ENCODE data around the gene NDUFAF3. TPM values are rescaled to one million over a fixed set of nuclear protein-coding genes. Genes with fewer than 3 reads are reported as not detected.
"Not testable (repeated sequence)": the region's sequence is repeated elsewhere in the genome, so short reads cannot be mapped to it uniquely, and the experiment has no call there.

The NDUFAF3 gene
- total and polyA plus RNA-seq, 2 donors (not counting 3 experiments of a cell fraction or from before 2014, with no cell fraction given): 91.1 to 91.4 TPM

GRCh38 chr3:49008627-49009026 lies 13.3 kb upstream of the NDUFAF3 start:
- TSS peak; percentile 5 for BruUV-seq (replicated peaks)
- H3K27ac ChIP-seq (ENCODE audit: insufficient read depth, low read depth, low read length); H3K9ac ChIP-seq (replicated peaks; ENCODE audit: extremely low read depth, insufficient read depth, low read length); H3K9me3 ChIP-seq (replicated peaks; ENCODE audit: control insufficient read depth, insufficient read depth, low read length); H2AFZ ChIP-seq (ENCODE audit: low read depth, low read length); H3K27me3 ChIP-seq (ENCODE audit: control insufficient read depth in 2 of 2, insufficient read depth in 2 of 2, low read length in 2 of 2); H4K20me1 ChIP-seq (replicated peaks; ENCODE audit: control insufficient read depth, extremely low read depth, insufficient read depth, low read length); H3K4me3 ChIP-seq (replicated peaks in 1 of 3; ENCODE audit: insufficient read depth in 1 of 3, low read depth in 1 of 3, low read length in 3 of 3); intact Hi-C loops (cut with micrococcal nuclease); H3K9me1 ChIP-seq (replicated peaks; ENCODE audit: control insufficient read depth, extremely low read depth, insufficient read depth, low read length); DNase-seq (ENCODE audit: low read depth, low spot score); dilution Hi-C loops (cut with MboI; ENCODE audit: extremely low pct_ligation_motif_present, low sequenced_read_pairs): not testable (repeated sequence)
- peaks cover 38% of the 10 kb centered on the region for H3K79me2 ChIP-seq (ENCODE audit: control insufficient read depth, insufficient read depth, low read length)
- peak; percentile 60 for FAIRE-seq
- H3K4me2 ChIP-seq (ENCODE audit: insufficient read depth, low read length): peak overlapping the region; percentile 70
- peak; percentile 24 for TF ChIP-seq POLR2A (IDR thresholded peaks at IDR 0.05; ENCODE audit: low read depth, low read length)
- peaks cover 15% of the 10 kb centered on the region for H3K4me1 ChIP-seq (ENCODE audit: control insufficient read depth, extremely low read depth, insufficient read depth, low read length)
- ChIA-PET CTCF (interaction anchor here (0.7 to 12.8 kb wide), 4 partner anchors 13 to 441 kb away, joined by 3 to 254 read pairs (median 32); partner anchors contain the start of genes NDUFAF3 and P4HTM), POLR2A (interaction anchor here (1.0 to 3.7 kb wide), 5 partner anchors 8 to 21 kb away, joined by 3 to 40 read pairs (median 4); partner anchors contain the start of genes DALRD3, IMPDH2, NDUFAF3 and P4HTM)
- peaks cover 0 to 21% of the 10 kb centered on the region in 2 experiments for H3K36me3 ChIP-seq (ENCODE audit: control insufficient read depth in 2 of 2, extremely low read depth in 1 of 2, insufficient read depth in 2 of 2, low read length in 2 of 2)

- intact Hi-C loops (cut with micrococcal nuclease) (no loop called here), dilution Hi-C loops (cut with MboI; ENCODE audit: extremely low pct_ligation_motif_present, low sequenced_read_pairs) (no loop called here)
- H4K20me1 ChIP-seq (replicated peaks; ENCODE audit: control insufficient read depth, extremely low read depth, insufficient read depth, low read length): no peaks in the 10 kb centered on the region
Measured at GRCh38 chr3:49009396-49009795, 12.5 kb upstream of the NDUFAF3 start.

More at GRCh38 chr3:49009396-49009795, 12.5 kb upstream of the NDUFAF3 start:
- no TSS peak for BruUV-seq (replicated peaks)
- CTCF ChIA-PET: interaction anchor here (3.6 to 12.8 kb wide), 2 partner anchors 13 to 21 kb away, joined by 38 to 254 read pairs; partner anchors contain the start of genes NDUFAF3 and P4HTM
- FAIRE-seq (no peak), DNase-seq (ENCODE audit: low read depth, low spot score) (no peak)
- POLR2A ChIA-PET: interaction anchor here (1.0 to 3.7 kb wide), 6 partner anchors 7 to 20 kb away, joined by 3 to 40 read pairs (median 4); partner anchors contain the start of genes DALRD3, IMPDH2, NDUFAF3 and P4HTM
- Histone ChIP-seq H3K4me1 (ENCODE audit: control insufficient read depth, extremely low read depth, insufficient read depth, low read length) (peaks cover 15% of the 10 kb centered on the region), H3K9ac (replicated peaks; ENCODE audit: extremely low read depth, insufficient read depth, low read length) (no peak overlapping the region), H3K9me3 (replicated peaks; ENCODE audit: control insufficient read depth, insufficient read depth, low read length) (no peaks in the 10 kb centered on the region), H3K4me3 (replicated peaks in 1 of 3; ENCODE audit: insufficient read depth in 1 of 3, low read depth in 1 of 3, low read length in 3 of 3) (no peak overlapping the region), H3K9me1 (replicated peaks; ENCODE audit: control insufficient read depth, extremely low read depth, insufficient read depth, low read length) (no peaks in the 10 kb centered on the region), H3K27me3 (ENCODE audit: control insufficient read depth in 2 of 2, insufficient read depth in 2 of 2, low read length in 2 of 2) (no peaks in the 10 kb centered on the region), H2AFZ (ENCODE audit: low read depth, low read length) (no peak overlapping the region), H3K4me2 (ENCODE audit: insufficient read depth, low read length) (no peak overlapping the region), H3K36me3 (ENCODE audit: control insufficient read depth in 2 of 2, extremely low read depth in 1 of 2, insufficient read depth in 2 of 2, low read length in 2 of 2) (peaks cover 0 to 29% of the 10 kb centered on the region in 2 experiments), H3K79me2 (ENCODE audit: control insufficient read depth, insufficient read depth, low read length) (peaks cover 38% of the 10 kb centered on the region), H3K27ac (ENCODE audit: insufficient read depth, low read depth, low read length) (no peak overlapping the region)
- TF ChIP-seq FOS (IDR thresholded peaks at IDR 0.05; ENCODE audit: borderline replicate concordance, insufficient read depth, low read length) (no peak), POLR2A (IDR thresholded peaks at IDR 0.05; ENCODE audit: low read depth, low read length) (no peak), EZH2 (IDR thresholded peaks at IDR 0.05; ENCODE audit: borderline replicate concordance, low read depth, low read length, severe bottlenecking) (no peak), CTCF (IDR thresholded peaks at IDR 0.05; ENCODE audit: extremely low read depth in 1 of 2, insufficient read depth in 1 of 2, low read depth in 1 of 2, low read length in 2 of 2) (no peak), GATA2 (IDR thresholded peaks at IDR 0.05; ENCODE audit: insufficient read depth, insufficient read length, low read depth, low read length) (no peak), MYC (IDR thresholded peaks at IDR 0.05; ENCODE audit: low read depth, low read length) (no peak), POLR2AphosphoS5 (IDR thresholded peaks at IDR 0.05; ENCODE audit: insufficient read depth, low read depth, low read length) (no peak), MAX (IDR thresholded peaks at IDR 0.05; ENCODE audit: insufficient read depth, insufficient read length) (no peak), JUN (IDR thresholded peaks at IDR 0.05; ENCODE audit: borderline replicate concordance, insufficient read depth, insufficient read length, low read depth) (no peak)
